ENCODE data around the gene CCIN. TPM values are rescaled to one million over a fixed set of nuclear protein-coding genes. Genes with fewer than 3 reads are reported as not detected.
A peak's percentile ranks its signal among the peaks of the same experiment; 100 is the strongest.

The CCIN gene
- total and polyA plus RNA-seq, 7 donors, result 0.03 to 0.04 TPM; not detected in 5

- Histone ChIP-seq H3K4me1 (no peaks in the 10 kb centered on the region), H3K27ac (peak overlapping the region; percentile 41), H3K36me3 (ENCODE audit: insufficient read depth in 1 of 2, low read depth in 1 of 2) (no peaks in the 10 kb centered on the region), H3K27me3 (ENCODE audit: insufficient read depth in 3 of 3, low read length in 2 of 3) (peaks cover 0 to 10% (median 0%) of the 10 kb centered on the region in 3 donors), H3K9me3 (no peaks in the 10 kb centered on the region), H3K4me3 (peak overlapping the region; percentile 16)
- peak in 1 of 4 donors; percentile 36 for ATAC-seq
- intact Hi-C loops (cut with DNase I), result no loop called here
- no peak for TF ChIP-seq CTCF (IDR thresholded peaks at IDR 0.05)
- WGBS, 3 donors, result 51 to 58% (median 52%) methylated on average over 12 of the region's 12 CpGs
- DNase-seq, result no peak
These were observed 26.5 kb upstream of the CCIN start for GRCh38 chr9:36142510-36143244.

GRCh38 chr9:36143245-36143641 is 25.9 kb upstream of the CCIN start:
- Histone ChIP-seq H3K4me3 (peak overlapping the region; percentile 16), H3K27ac (peak overlapping the region; percentile 41), H3K36me3 (ENCODE audit: insufficient read depth in 1 of 2, low read depth in 1 of 2) (no peaks in the 10 kb centered on the region), H3K4me1 (peaks cover under 1% of the 10 kb centered on the region), H3K27me3 (ENCODE audit: insufficient read depth in 3 of 3, low read length in 2 of 3) (peaks cover 0 to 4% (median 0%) of the 10 kb centered on the region in 3 donors), H3K9me3 (no peaks in the 10 kb centered on the region)
- intact Hi-C loops (cut with DNase I), result no loop called here
- 71 to 80% (median 71%) methylated on average over 13 of the region's 13 CpGs for WGBS, 3 donors
- TF ChIP-seq CTCF (IDR thresholded peaks at IDR 0.05), result no peak
- ATAC-seq (no peak), DNase-seq (no peak)

- no peak overlapping the region for H3K27ac ChIP-seq
These were observed 24.6 kb upstream of the CCIN start for GRCh38 chr9:36144309-36145232.

GRCh38 chr9:36145970-36146369 is 23.2 kb upstream of the CCIN start:
- Histone ChIP-seq H3K4me3 (no peak overlapping the region), H3K9me3 (no peaks in the 10 kb centered on the region), H3K4me1 (peaks cover 7% of the 10 kb centered on the region), H3K27me3 (ENCODE audit: insufficient read depth in 3 of 3, low read length in 2 of 3) (no peaks in the 10 kb centered on the region), H3K36me3 (ENCODE audit: insufficient read depth in 1 of 2, low read depth in 1 of 2) (no peaks in the 10 kb centered on the region), H3K27ac (no peak overlapping the region)
- 95 to 96% (median 95%) methylated on average over 4 of the region's 4 CpGs for WGBS, 3 donors
- no peak for DNase-seq
- intact Hi-C loops (cut with DNase I), result no loop called here
- TF ChIP-seq CTCF (IDR thresholded peaks at IDR 0.05), result no peak
- ATAC-seq, result no peak

More at GRCh38 chr9:36144309-36145232, 24.6 kb upstream of the CCIN start:
- H3K36me3 ChIP-seq (ENCODE audit: insufficient read depth in 1 of 2, low read depth in 1 of 2), result no peaks in the 10 kb centered on the region
- H3K9me3 ChIP-seq, result no peaks in the 10 kb centered on the region
- H3K27me3 ChIP-seq (ENCODE audit: insufficient read depth in 3 of 3, low read length in 2 of 3), result no peaks in the 10 kb centered on the region
- TF ChIP-seq CTCF (IDR thresholded peaks at IDR 0.05), result no peak
- 84 to 90% (median 89%) methylated on average over 12 of the region's 12 CpGs for WGBS, 3 donors
- intact Hi-C loops (cut with DNase I), result no loop called here
- ATAC-seq (no peak), DNase-seq (no peak)
- no peak overlapping the region for H3K4me3 ChIP-seq
- peaks cover 4% of the 10 kb centered on the region for H3K4me1 ChIP-seq
